ENCODE measurements around the gene MMP20. TPM values are rescaled to one million over a fixed set of nuclear protein-coding genes. Genes with fewer than 3 reads are reported as not detected.
A peak's percentile ranks its signal among the peaks of the same experiment; 100 is the strongest.

The MMP20 gene
- total RNA-seq, 1 experiment from 2014 or later, result not detected

DNA sequence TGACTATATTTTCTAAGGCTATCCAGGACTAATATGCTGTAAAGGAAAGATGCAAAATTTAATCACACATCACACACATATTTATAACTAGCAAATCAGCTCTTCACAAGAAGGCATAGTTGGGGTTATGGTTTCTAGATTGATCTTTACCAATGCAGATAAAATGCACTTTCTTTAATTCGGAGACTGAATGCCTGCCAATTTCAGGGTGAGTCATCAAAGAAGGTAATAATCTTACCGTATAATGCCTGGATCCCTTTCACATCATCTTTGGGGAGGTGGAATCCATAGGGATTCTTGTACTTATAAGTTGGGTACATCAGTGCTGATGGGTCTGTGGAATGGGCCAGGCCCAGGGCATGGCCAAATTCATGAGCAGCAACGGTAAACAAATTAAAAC is 16.4 kb downstream of the MMP20 start:
- Mint-ChIP-seq H3K4me3 (no peak overlapping the region), H3K9me3 (peaks cover 6% of the 10 kb centered on the region), H3K27me3 (ENCODE audit: low read depth) (no peaks in the 10 kb centered on the region), H3K27ac (no peak overlapping the region), H3K4me1 (peaks cover 24% of the 10 kb centered on the region), H3K36me3 (no peaks in the 10 kb centered on the region)
- DNase-seq (ENCODE audit: low spot score), result no peak
- TF ChIP-seq FOXK1 (CRISPR knock-in tag; IDR thresholded peaks at IDR 0.05), result no peak
- no peak for TF ChIP-seq PRRX2 (CRISPR knock-in tag; IDR thresholded peaks at IDR 0.05)
- no peak for TF ChIP-seq TP53 (CRISPR knock-in tag; IDR thresholded peaks at IDR 0.05)
- TF ChIP-seq ETV6 (CRISPR knock-in tag; IDR thresholded peaks at IDR 0.05), result no peak
- no peak for TF ChIP-seq OVOL2 (CRISPR knock-in tag; IDR thresholded peaks at IDR 0.05; ENCODE audit: borderline replicate concordance)
- TF ChIP-seq CREM (CRISPR knock-in tag; IDR thresholded peaks at IDR 0.05), result no peak
- TF ChIP-seq NR3C1 (CRISPR knock-in tag; conservative IDR thresholded peaks at IDR 0.05; ENCODE audit: low read depth), result no peak
- no peak for TF ChIP-seq ZNF219 (CRISPR knock-in tag; IDR thresholded peaks at IDR 0.05; ENCODE audit: borderline replicate concordance)
- no peak for TF ChIP-seq ZBTB43 (CRISPR knock-in tag; IDR thresholded peaks at IDR 0.05)
- no peak for TF ChIP-seq ELF4 (CRISPR knock-in tag; IDR thresholded peaks at IDR 0.05; ENCODE audit: low read depth)
- TF ChIP-seq CBFB (CRISPR knock-in tag; IDR thresholded peaks at IDR 0.05; ENCODE audit: low read depth), result no peak
- no peak for TF ChIP-seq HMGXB4 (CRISPR knock-in tag; IDR thresholded peaks at IDR 0.05)
- TF ChIP-seq SOX15 (CRISPR knock-in tag; IDR thresholded peaks at IDR 0.05), result no peak
- no peak for TF ChIP-seq ZNF263 (CRISPR knock-in tag; IDR thresholded peaks at IDR 0.05; ENCODE audit: low read depth)
- ChIA-PET CTCF (no interaction called here), POLR2A (no interaction called here)
- ATAC-seq, result no peak

DNA sequence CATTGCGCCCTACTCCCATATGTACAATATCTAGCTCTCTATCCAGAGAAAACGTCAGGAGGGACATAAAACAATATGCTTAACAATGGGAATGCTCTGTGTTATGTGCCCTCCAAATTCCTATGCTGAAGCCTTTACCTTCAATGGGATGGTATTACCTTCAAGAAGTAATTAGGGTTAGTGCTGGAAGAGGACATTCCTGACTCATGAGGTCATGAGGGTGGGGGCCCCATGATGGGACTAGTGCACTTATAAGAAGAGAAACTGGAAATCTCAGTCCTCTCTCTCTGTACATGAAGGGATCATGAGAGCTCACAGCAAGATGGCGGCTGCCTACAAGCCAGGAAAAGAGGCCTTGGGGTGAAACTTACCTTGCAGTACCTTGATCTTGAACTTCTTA is 20.3 kb downstream of the MMP20 start:
- peaks cover 6% of the 10 kb centered on the region for H3K9me3 Mint-ChIP-seq
- H3K4me3 Mint-ChIP-seq, result no peak overlapping the region
- no peaks in the 10 kb centered on the region for H3K36me3 Mint-ChIP-seq
- ATAC-seq (peak; percentile 77), DNase-seq (ENCODE audit: low spot score) (no peak)
- TF ChIP-seq EMX1 (CRISPR knock-in tag; IDR thresholded peaks at IDR 0.05) (no peak), SMAD4 (CRISPR knock-in tag; IDR thresholded peaks at IDR 0.05) (no peak), NFE2L1 (CRISPR knock-in tag; IDR thresholded peaks at IDR 0.05) (no peak), TEAD1 (CRISPR knock-in tag; IDR thresholded peaks at IDR 0.05) (no peak), TEAD4 (CRISPR knock-in tag; IDR thresholded peaks at IDR 0.05) (no peak), NFATC4 (CRISPR knock-in tag; IDR thresholded peaks at IDR 0.05) (no peak), TP53 (CRISPR knock-in tag; IDR thresholded peaks at IDR 0.05) (no peak), FOXK1 (CRISPR knock-in tag; IDR thresholded peaks at IDR 0.05) (no peak), JAZF1 (CRISPR knock-in tag; IDR thresholded peaks at IDR 0.05) (no peak), ATF2 (CRISPR knock-in tag; IDR thresholded peaks at IDR 0.05; ENCODE audit: borderline replicate concordance, low read depth) (no peak), GRHL2 (CRISPR knock-in tag; IDR thresholded peaks at IDR 0.05; ENCODE audit: insufficient replicate concordance, severe bottlenecking) (no peak)
- TF ChIP-seq, protein P1, sequence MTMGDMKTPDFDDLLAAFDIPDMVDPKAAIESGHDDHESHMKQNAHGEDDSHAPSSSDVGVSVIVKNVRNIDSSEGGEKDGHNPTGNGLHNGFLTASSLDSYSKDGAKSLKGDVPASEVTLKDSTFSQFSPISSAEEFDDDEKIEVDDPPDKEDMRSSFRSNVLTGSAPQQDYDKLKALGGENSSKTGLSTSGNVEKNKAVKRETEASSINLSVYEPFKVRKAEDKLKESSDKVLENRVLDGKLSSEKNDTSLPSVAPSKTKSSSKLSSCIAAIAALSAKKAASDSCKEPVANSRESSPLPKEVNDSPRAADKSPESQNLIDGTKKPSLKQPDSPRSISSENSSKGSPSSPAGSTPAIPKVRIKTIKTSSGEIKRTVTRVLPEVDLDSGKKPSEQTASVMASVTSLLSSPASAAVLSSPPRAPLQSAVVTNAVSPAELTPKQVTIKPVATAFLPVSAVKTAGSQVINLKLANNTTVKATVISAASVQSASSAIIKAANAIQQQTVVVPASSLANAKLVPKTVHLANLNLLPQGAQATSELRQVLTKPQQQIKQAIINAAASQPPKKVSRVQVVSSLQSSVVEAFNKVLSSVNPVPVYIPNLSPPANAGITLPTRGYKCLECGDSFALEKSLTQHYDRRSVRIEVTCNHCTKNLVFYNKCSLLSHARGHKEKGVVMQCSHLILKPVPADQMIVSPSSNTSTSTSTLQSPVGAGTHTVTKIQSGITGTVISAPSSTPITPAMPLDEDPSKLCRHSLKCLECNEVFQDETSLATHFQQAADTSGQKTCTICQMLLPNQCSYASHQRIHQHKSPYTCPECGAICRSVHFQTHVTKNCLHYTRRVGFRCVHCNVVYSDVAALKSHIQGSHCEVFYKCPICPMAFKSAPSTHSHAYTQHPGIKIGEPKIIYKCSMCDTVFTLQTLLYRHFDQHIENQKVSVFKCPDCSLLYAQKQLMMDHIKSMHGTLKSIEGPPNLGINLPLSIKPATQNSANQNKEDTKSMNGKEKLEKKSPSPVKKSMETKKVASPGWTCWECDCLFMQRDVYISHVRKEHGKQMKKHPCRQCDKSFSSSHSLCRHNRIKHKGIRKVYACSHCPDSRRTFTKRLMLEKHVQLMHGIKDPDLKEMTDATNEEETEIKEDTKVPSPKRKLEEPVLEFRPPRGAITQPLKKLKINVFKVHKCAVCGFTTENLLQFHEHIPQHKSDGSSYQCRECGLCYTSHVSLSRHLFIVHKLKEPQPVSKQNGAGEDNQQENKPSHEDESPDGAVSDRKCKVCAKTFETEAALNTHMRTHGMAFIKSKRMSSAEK (CRISPR knock-in tag; IDR thresholded peaks at IDR 0.05; ENCODE audit: borderline replicate concordance), result no peak
- TF ChIP-seq, protein P2, sequence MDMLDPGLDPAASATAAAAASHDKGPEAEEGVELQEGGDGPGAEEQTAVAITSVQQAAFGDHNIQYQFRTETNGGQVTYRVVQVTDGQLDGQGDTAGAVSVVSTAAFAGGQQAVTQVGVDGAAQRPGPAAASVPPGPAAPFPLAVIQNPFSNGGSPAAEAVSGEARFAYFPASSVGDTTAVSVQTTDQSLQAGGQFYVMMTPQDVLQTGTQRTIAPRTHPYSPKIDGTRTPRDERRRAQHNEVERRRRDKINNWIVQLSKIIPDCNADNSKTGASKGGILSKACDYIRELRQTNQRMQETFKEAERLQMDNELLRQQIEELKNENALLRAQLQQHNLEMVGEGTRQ (CRISPR knock-in tag; IDR thresholded peaks at IDR 0.05), result no peak
- H3K4me1 Mint-ChIP-seq, result peaks cover 12% of the 10 kb centered on the region
- H3K27ac Mint-ChIP-seq, result no peak overlapping the region
- no peaks in the 10 kb centered on the region for H3K27me3 Mint-ChIP-seq (ENCODE audit: low read depth)
- CTCF ChIA-PET, result interaction anchor here (1.0 to 2.5 kb wide), 2 partner anchors 8 to 61 kb away, joined by 5 to 17 read pairs; no protein-coding TSS in a partner anchor
- POLR2A ChIA-PET, result no interaction called here
